IMR-90 (cell line): ENCODE measurements around the gene PCDH19. TPM values are rescaled to one million over a fixed set of nuclear protein-coding genes. Genes with fewer than 3 reads are reported as not detected.

Experiments used
- ATAC-seq: fragments of 200-7000 bp; cut with Tn5 transposase; 2 replicates; pipeline ENCODE4 v1.9.1; 2020; ENCODE audit warnings: low read depth, mild to moderate bottlenecking, moderate library complexity
- BruUV-seq: library from RNA; stranded (reverse); fragments of 400-500 nt; replicated peaks from 2 replicates; lab custom pipeline; 2021; lab: Mats Ljungman, UMichigan
- CTCF ChIA-PET: fragments of 300-600 bp; formaldehyde crosslinking; extraction: SDS; loops from one replicate; lab custom pipeline; 2021; ENCODE audit warnings: antibody characterized with exemption; lab: Yijun Ruan, JAX
- POLR2A ChIA-PET: fragments of 300-600 bp; sonication (Branson Sonifier 250); formaldehyde crosslinking; loops from one replicate; lab custom pipeline; 2022; ENCODE audit warnings: antibody characterized with exemption; ENCODE audit not compliant: unreplicated experiment; lab: Charles Lee
- DNase-seq: peaks from one replicate; pipeline ENCODE4 v3.0.0; 2013
- H2AFZ ChIP-seq: replicated peaks from 2 replicates; pipeline ENCODE3; 2013; ENCODE audit warnings: low read length, mild to moderate bottlenecking; ENCODE audit not compliant: poor library complexity
- H2AK5ac ChIP-seq: 2 replicates; pipeline ENCODE4 v1.6.1; 2013; ENCODE audit warnings: low read depth, low read length, inconsistent platforms
- H2AK9ac ChIP-seq: replicated peaks from 2 replicates; pipeline ENCODE3; 2013; ENCODE audit warnings: mild to moderate bottlenecking, low read depth, low read length, moderate library complexity; ENCODE audit not compliant: poor library complexity
- H2BK120ac ChIP-seq: 2 replicates; pipeline ENCODE4 v1.6.1; 2013; ENCODE audit warnings: low read depth, low read length, inconsistent platforms
- H2BK15ac ChIP-seq: 3 replicates; pipeline ENCODE4 v1.6.1; 2013; ENCODE audit warnings: low read depth, low read length, inconsistent platforms
- H2BK20ac ChIP-seq: 2 replicates; pipeline ENCODE4 v1.6.1; 2013; ENCODE audit warnings: low read depth, mild to moderate bottlenecking, inconsistent platforms, low read length, moderate library complexity
- H2BK5ac ChIP-seq: 2 replicates; pipeline ENCODE4 v1.6.1; 2013; ENCODE audit warnings: mild to moderate bottlenecking, low read depth, low read length, inconsistent platforms; ENCODE audit not compliant: poor library complexity, severe bottlenecking
- H3K14ac ChIP-seq: replicated peaks from 2 replicates; pipeline ENCODE4 v1.6.1; 2013; ENCODE audit warnings: low read depth, low read length, inconsistent platforms
- H3K18ac ChIP-seq: 2 replicates; pipeline ENCODE4 v1.6.1; 2013; ENCODE audit warnings: low read depth, low read length, control low read depth
- H3K23ac ChIP-seq: 2 replicates; pipeline ENCODE4 v1.6.1; 2013; ENCODE audit warnings: low read depth, low read length, inconsistent platforms
- H3K27ac ChIP-seq: 2 replicates; pipeline ENCODE4 v1.5.1; 2013; ENCODE audit warnings: mild to moderate bottlenecking, control low read depth, low read length; ENCODE audit not compliant: insufficient read depth
- H3K27me3 ChIP-seq: 2 replicates; pipeline ENCODE4 v1.6.1; 2013; ENCODE audit warnings: low read length; ENCODE audit not compliant: control insufficient read depth, insufficient read depth
- H3K36me3 ChIP-seq: 2 replicates; pipeline ENCODE4 v1.6.1; 2013; ENCODE audit warnings: low read length, mixed read lengths; ENCODE audit not compliant: control insufficient read depth, insufficient read depth
- H3K4ac ChIP-seq: 2 replicates; pipeline ENCODE4 v1.6.1; 2013; ENCODE audit warnings: low read depth, low read length, inconsistent platforms
- H3K4me1 ChIP-seq: 2 replicates; pipeline ENCODE4 v1.6.1; 2013; ENCODE audit warnings: low read length, mixed read lengths; ENCODE audit not compliant: control insufficient read depth, insufficient read depth
- H3K4me2 ChIP-seq: 2 replicates; pipeline ENCODE4 v1.6.1; 2013; ENCODE audit warnings: low read depth, mild to moderate bottlenecking, control low read depth, low read length, moderate library complexity
- H3K4me3 ChIP-seq: 2 replicates; pipeline ENCODE4 v1.5.1; 2013; ENCODE audit warnings: low read depth, mild to moderate bottlenecking, control low read depth, low read length, moderate library complexity; ENCODE audit not compliant: insufficient read depth
- H3K56ac ChIP-seq: 2 replicates; pipeline ENCODE4 v1.6.1; 2013; ENCODE audit warnings: low read length, inconsistent platforms; ENCODE audit not compliant: insufficient read depth; ENCODE audit errors: extremely low read depth
- H3K79me1 ChIP-seq, 2 experiments: 2 replicates each; pipeline ENCODE4 v1.6.1; 2013; ENCODE audit warnings: low read length in 2 of 2, inconsistent platforms in 1 of 2, low read depth in 1 of 2
- H3K9ac ChIP-seq: 2 replicates; pipeline ENCODE4 v1.6.1; 2013; ENCODE audit warnings: low read depth, low read length, control low read depth
- H3K9me1 ChIP-seq: 2 replicates; pipeline ENCODE4 v1.6.1; 2013; ENCODE audit warnings: low read length, inconsistent platforms; ENCODE audit not compliant: insufficient read depth
- H3K9me3 ChIP-seq: 2 replicates; pipeline ENCODE4 v1.6.1; 2013; ENCODE audit warnings: low read length; ENCODE audit not compliant: control insufficient read depth, insufficient read depth
- H4K20me1 ChIP-seq: 2 replicates; pipeline ENCODE4 v1.6.1; 2013; ENCODE audit warnings: low read length, inconsistent platforms; ENCODE audit not compliant: insufficient read depth
- H4K5ac ChIP-seq: 2 replicates; pipeline ENCODE4 v1.6.1; 2013; ENCODE audit warnings: mild to moderate bottlenecking, low read depth, low read length, control low read depth
- H4K8ac ChIP-seq, 2 experiments: 2 replicates each; pipeline ENCODE4 v1.6.1; 2013; ENCODE audit warnings: low read depth in 2 of 2, low read length in 2 of 2, control low read depth in 1 of 2, inconsistent platforms in 1 of 2
- H4K91ac ChIP-seq: 2 replicates; pipeline ENCODE4 v1.6.1; 2013; ENCODE audit warnings: low read depth, low read length, inconsistent platforms; ENCODE audit not compliant: insufficient read depth
- FOS ChIP-seq: fragments of 150-350 bp; IDR thresholded peaks from 2 replicates; pipeline ENCODE4 v1.6.1; 2016; ENCODE audit warnings: low read depth, low read length
- MAZ ChIP-seq: IDR thresholded peaks from 2 replicates; pipeline ENCODE4 v1.6.1; 2012; ENCODE audit warnings: low read depth, mild to moderate bottlenecking, low read length, improper control_type of control experiment, moderate library complexity, borderline replicate concordance
- MXI1 ChIP-seq: IDR thresholded peaks from 2 replicates; pipeline ENCODE4 v1.6.1; 2012; ENCODE audit warnings: low read depth, mild to moderate bottlenecking, low read length, moderate library complexity, borderline replicate concordance
- NFE2L2 ChIP-seq: fragments of 150-350 bp; IDR thresholded peaks from 2 replicates; pipeline ENCODE4 v1.6.1; 2016; ENCODE audit warnings: low read depth, mild to moderate bottlenecking, low read length
- WGBS, 2 experiments: methylation state at CpG; one replicate each; pipeline versions ENCODE4 v1.1.5 to v1.1.7; 2013; ENCODE audit warnings: missing lambda C conversion rate in 2 of 2; ENCODE audit not compliant: insufficient read length in 1 of 2; ENCODE audit errors: extremely low coverage in 2 of 2; 5-methylcytosine and 5-hydroxymethylcytosine counted together
- dilution Hi-C: fragments of 300-500 bp; cut with HindIII; formaldehyde crosslinking; loops from one replicate; pipeline ENCODE4 v1.14.3; 2018; ENCODE audit warnings: low sequenced_read_pairs; ENCODE audit not compliant: unreplicated experiment
- in situ Hi-C: fragments of 300-500 bp; cut with MboI; formaldehyde crosslinking; loops from 3 replicates; pipeline ENCODE4 v1.14.3; 2019; ENCODE audit warnings: low sequenced_read_pairs, inconsistent platforms, mixed read lengths
- intact Hi-C: fragments of 100-400 bp; cut with micrococcal nuclease; formaldehyde crosslinking; loops from 2 replicates; pipeline ENCODE4 v1.10.0; 2022
- polyA plus RNA-seq, 3 experiments: library from polyadenylated mRNA; depleted of rRNA; stranded (reverse); fragments of >200 nt; gene quantifications; 2 replicates each; pipeline ENCODE4 v1.2.3, GENCODE V29; 2012; ENCODE audit warnings: low replicate concordance in 1 of 3
- total RNA-seq: library from RNA; depleted of rRNA; stranded (reverse); fragments of >200 nt; gene quantifications from 2 replicates; pipeline ENCODE4 v1.2.3, GENCODE V29; 2012

PCDH19 gene
- total and polyA plus RNA-seq, 2 of the 4 experiments (the other 2 are of a cell fraction): not detected

DNA sequence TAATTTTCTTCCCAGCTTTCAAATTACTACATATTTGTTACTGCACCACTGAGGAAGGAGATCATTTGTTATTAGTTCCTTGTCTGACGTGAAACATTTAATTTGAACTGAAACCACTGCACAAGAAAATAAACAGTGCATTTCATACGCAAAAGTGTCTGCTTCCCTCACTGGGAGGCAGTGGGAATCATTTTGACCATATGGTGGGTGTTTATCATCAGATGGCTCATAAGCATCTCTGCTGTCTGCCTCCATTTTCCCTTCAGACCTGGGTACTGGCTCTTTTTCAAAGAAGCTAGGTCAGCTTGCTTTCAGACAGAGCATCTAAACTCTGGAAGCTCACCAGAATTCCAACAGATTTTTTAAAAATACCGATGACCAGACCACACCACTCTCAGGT lies 135.2 kb downstream of the PCDH19 start:
- no peaks in the 10 kb centered on the region for H4K20me1 ChIP-seq
- H4K8ac ChIP-seq: no peak overlapping the region
- no CpG with 5 or more reads among the region's 3 CpGs for WGBS, 2 experiments
- no peak overlapping the region for H3K4me3 ChIP-seq
- no peak overlapping the region for H2BK15ac ChIP-seq
- in situ Hi-C loops (no loop called here), intact Hi-C loops (no loop called here), dilution Hi-C loops (no loop called here)
- H3K9ac ChIP-seq: no peak overlapping the region
- no peak overlapping the region for H3K56ac ChIP-seq
- no peak for TF ChIP-seq NFE2L2
- TF ChIP-seq MAZ: no peak
- TF ChIP-seq FOS: no peak
- TF ChIP-seq MXI1: no peak
- no peaks in the 10 kb centered on the region for H3K36me3 ChIP-seq
- no peak overlapping the region for H3K14ac ChIP-seq
- H3K27me3 ChIP-seq: no peaks in the 10 kb centered on the region
- ATAC-seq: no peak
- no peak overlapping the region for H2BK120ac ChIP-seq
- CTCF ChIA-PET: no interaction called here
- H2AK5ac ChIP-seq: no peak overlapping the region
- no peak overlapping the region for H2BK20ac ChIP-seq
- no TSS peak for BruUV-seq
- H2AFZ ChIP-seq: no peak overlapping the region
- H3K9me3 ChIP-seq: no peaks in the 10 kb centered on the region
- H3K4me1 ChIP-seq: no peaks in the 10 kb centered on the region
- H4K5ac ChIP-seq: no peak overlapping the region
- H2BK5ac ChIP-seq: no peak overlapping the region
- no peak overlapping the region for H3K23ac ChIP-seq
- POLR2A ChIA-PET: no interaction called here
- H3K9me1 ChIP-seq: no peaks in the 10 kb centered on the region
- no peak overlapping the region for H2AK9ac ChIP-seq
- DNase-seq: no peak
- H3K4me2 ChIP-seq: no peak overlapping the region
- H3K79me1 ChIP-seq: no peaks in the 10 kb centered on the region
- no peak overlapping the region for H4K91ac ChIP-seq
- H3K4ac ChIP-seq: no peak overlapping the region
- H3K27ac ChIP-seq: no peak overlapping the region
- no peak overlapping the region for H3K18ac ChIP-seq
